HEK293T (cell line): ENCODE results near the gene STXBP5.

Experiments used
- BHLHE40 ChIP-seq: fragments of 450-650 bp; IDR thresholded peaks from 2 replicates; pipeline ENCODE4 v1.6.1; 2016; ENCODE audit warnings: mild to moderate bottlenecking, moderate library complexity, borderline replicate concordance
- CTBP1 ChIP-seq: fragments of 450-650 bp; IDR thresholded peaks from 2 replicates; pipeline ENCODE4 v1.6.1; 2016; ENCODE audit warnings: borderline replicate concordance
- ELF4 ChIP-seq: fragments of 450-650 bp; IDR thresholded peaks from 2 replicates; pipeline ENCODE4 v1.6.1; 2017; ENCODE audit warnings: antibody characterized with exemption
- FOXK2 ChIP-seq: fragments of 450-650 bp; IDR thresholded peaks from 2 replicates; pipeline ENCODE4 v1.6.1; 2016; ENCODE audit warnings: mild to moderate bottlenecking
- FOXM1 ChIP-seq: fragments of 450-650 bp; IDR thresholded peaks from 2 replicates; pipeline ENCODE4 v1.6.1; 2017; ENCODE audit warnings: mild to moderate bottlenecking, borderline replicate concordance
- HDGF ChIP-seq: fragments of 450-650 bp; IDR thresholded peaks from 2 replicates; pipeline ENCODE4 v1.6.1; 2017; ENCODE audit warnings: antibody characterized with exemption, borderline replicate concordance
- NFRKB ChIP-seq: fragments of 450-650 bp; IDR thresholded peaks from 2 replicates; pipeline ENCODE4 v1.6.1; 2016; ENCODE audit warnings: mild to moderate bottlenecking, moderate library complexity
- SP1 ChIP-seq: fragments of 450-650 bp; IDR thresholded peaks from 2 replicates; pipeline ENCODE4 v1.6.1; 2017
- SUZ12 ChIP-seq: fragments of 450-650 bp; IDR thresholded peaks from 2 replicates; pipeline ENCODE4 v1.6.1; 2016; ENCODE audit warnings: mild to moderate bottlenecking
- TARDBP ChIP-seq: fragments of 450-650 bp; IDR thresholded peaks from 2 replicates; pipeline ENCODE4 v1.6.1; 2016
- ZNF384 ChIP-seq: fragments of 450-650 bp; IDR thresholded peaks from 2 replicates; pipeline ENCODE4 v1.6.1; 2016

GRCh38 chr6:147244832-147245231 is 40.6 kb downstream of the STXBP5 start:
- TF ChIP-seq NFRKB (no peak), FOXM1 (no peak), SP1 (no peak), ELF4 (no peak), HDGF (no peak), TARDBP (no peak), ZNF384 (no peak), BHLHE40 (no peak), FOXK2 (no peak), SUZ12 (no peak), CTBP1 (no peak)
